GM12872 (cell line): ENCODE results near the gene NIM1K.

Source experiments
- CTCF ChIP-seq: IDR thresholded peaks from 3 replicates; pipeline ENCODE4 v1.5.1; 2011; ENCODE audit warnings: low read depth, mild to moderate bottlenecking, low read length, moderate library complexity; ENCODE audit not compliant: insufficient read depth

The NIM1K gene

GRCh38 chr5:43313035-43313853 lies 121.2 kb downstream of the NIM1K start, which contains the start of gene HMGCS1:
HMGCS1 (minus strand) TSS chr5:43313412; CDS start chr5:43298965, 14,447 bp downstream.
- no peak for TF ChIP-seq CTCF

- no peak for TF ChIP-seq CTCF
Observed at GRCh38 chr5:43313854-43314457, 121.9 kb downstream of the NIM1K start.

- no peak for TF ChIP-seq CTCF
Observed at GRCh38 chr5:43314724-43315123, 122.7 kb downstream of the NIM1K start.

- no peak for TF ChIP-seq CTCF
Observed at GRCh38 chr5:43315263-43315662, 123.2 kb downstream of the NIM1K start.

- no peak for TF ChIP-seq CTCF
Observed at GRCh38 chr5:43315682-43316081, 123.7 kb downstream of the NIM1K start.

GRCh38 chr5:43316421-43316820 lies 124.4 kb downstream of the NIM1K start:
- no peak for TF ChIP-seq CTCF

- TF ChIP-seq CTCF = no peak
Observed at GRCh38 chr5:43320846-43321245, 128.8 kb downstream of the NIM1K start.
